Fibroblast of pulmonary artery (primary cell): ENCODE measurements around the gene MREG.

Experiments
- DNase-seq: peaks from one replicate; pipeline ENCODE4 v3.0.0-alpha.2; 2010; ENCODE audit warnings: low read depth
- H3K4me3 ChIP-seq: replicated peaks from 2 replicates; pipeline ENCODE4 v1.5.1; 2011; ENCODE audit warnings: low read depth, mild to moderate bottlenecking, control low read depth, low read length, moderate library complexity
- CTCF ChIP-seq: IDR thresholded peaks from 2 replicates; pipeline ENCODE4 v1.5.1; 2011; ENCODE audit warnings: mild to moderate bottlenecking, control low read depth, low read length, inconsistent platforms; ENCODE audit errors: missing control alignments

Gene MREG

GRCh38 chr2:215948051-215948450 lies 65.3 kb downstream of the MREG start:
- TF ChIP-seq CTCF, result no peak
- DNase-seq, result no peak
- no peak overlapping the region for H3K4me3 ChIP-seq

GRCh38 chr2:215946586-215946985 lies 66.8 kb downstream of the MREG start:
- TF ChIP-seq CTCF, result no peak
- no peak for DNase-seq
- no peak overlapping the region for H3K4me3 ChIP-seq

DNA sequence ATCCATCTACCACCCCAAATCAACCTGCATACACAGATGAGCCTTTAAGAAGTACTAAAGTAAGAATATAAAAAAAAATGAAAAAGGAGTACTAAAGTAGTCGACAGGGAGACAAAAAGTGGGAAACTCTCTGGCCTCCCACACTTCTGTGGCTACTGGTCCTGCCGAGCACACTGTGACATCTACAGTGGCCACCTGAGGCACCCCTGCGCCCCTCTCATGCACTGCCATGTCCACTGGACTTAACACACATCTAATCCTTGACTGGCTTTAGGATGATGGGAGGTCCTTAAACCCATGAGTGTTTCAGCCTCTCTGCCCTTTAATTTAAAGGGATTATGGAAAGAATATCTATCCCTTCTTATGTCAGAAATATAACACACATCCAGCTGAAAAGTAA lies 71.2 kb downstream of the MREG start:
- no peak for DNase-seq
- TF ChIP-seq CTCF, result no peak
- H3K4me3 ChIP-seq, result no peak overlapping the region

DNA sequence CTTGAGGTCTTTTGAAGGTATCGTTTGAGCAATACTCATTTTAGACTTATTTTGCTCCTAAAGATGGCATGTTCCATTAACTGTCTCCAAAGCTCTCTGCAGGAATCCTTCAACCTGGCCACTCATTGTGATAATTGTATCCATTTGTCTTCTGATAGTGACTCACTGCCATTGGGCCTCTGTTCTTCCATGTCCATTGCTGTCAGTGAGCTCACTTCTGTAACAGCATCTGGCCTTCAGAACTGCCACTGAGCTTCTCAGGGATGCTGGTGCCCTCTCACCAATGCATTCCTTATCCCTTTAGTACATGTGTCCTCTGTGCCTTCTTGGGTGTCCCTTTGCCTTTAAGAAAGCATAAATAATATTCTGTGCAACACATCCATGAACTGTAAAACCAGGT lies 71.6 kb downstream of the MREG start:
- no peak for DNase-seq

DNA sequence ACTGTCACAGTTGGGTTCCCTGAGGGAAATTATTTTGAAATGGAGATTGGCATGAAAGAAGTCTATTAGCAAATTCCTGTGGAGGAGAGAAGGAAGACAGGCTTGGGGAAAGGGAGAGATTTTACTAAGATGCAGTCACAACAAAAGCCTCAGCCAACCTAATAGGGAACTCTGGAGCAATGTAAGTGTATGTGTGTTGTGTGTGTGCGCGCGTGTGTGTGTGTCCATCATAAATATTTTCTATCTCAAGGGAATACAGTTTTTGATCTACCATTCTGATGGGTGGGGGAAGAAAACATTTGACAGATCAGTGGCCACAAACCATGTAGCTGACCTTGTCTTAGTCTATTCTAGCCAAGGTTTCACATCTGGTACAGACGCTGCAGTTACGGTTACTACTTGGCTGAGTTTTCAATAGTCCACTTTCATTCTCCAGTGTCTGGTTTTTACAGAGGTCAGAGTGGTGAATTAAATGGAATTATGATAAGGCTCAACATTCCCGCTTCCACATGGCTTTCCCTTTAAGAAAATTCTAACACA lies 72.6 kb downstream of the MREG start:
- no peak for DNase-seq
- no peak for TF ChIP-seq CTCF
- no peak overlapping the region for H3K4me3 ChIP-seq

More for the DNA sequence above, 71.6 kb downstream of the MREG start:
- H3K4me3 ChIP-seq, result no peak overlapping the region
- no peak for TF ChIP-seq CTCF

- TF ChIP-seq CTCF, result no peak
- no peak overlapping the region for H3K4me3 ChIP-seq
- DNase-seq, result no peak
Measured at GRCh38 chr2:215937190-215937589, 76.2 kb downstream of the MREG start.

DNA sequence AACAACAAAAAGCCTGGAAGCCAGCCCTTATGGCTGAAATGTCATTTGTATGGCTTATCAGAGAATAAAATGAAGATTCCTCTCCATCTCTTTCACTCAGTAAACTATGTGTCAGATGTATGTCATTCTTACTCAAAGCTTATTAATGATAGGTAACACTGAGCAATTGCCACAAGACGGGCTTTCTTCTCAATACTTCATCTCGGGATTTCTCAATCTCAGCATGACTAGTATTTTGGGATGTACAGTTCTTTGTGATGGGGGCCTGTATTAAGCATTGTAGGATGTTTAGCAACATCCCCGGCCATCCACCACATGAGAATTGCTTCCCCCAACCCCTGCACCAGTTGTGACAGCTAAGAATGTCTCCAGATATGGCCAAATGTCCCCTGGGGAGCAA lies 80.2 kb downstream of the MREG start:
- TF ChIP-seq CTCF, result no peak
- DNase-seq, result no peak
- no peak overlapping the region for H3K4me3 ChIP-seq
